ENCODE measurements around the gene CYLD. TPM values are rescaled to one million over a fixed set of nuclear protein-coding genes. Genes with fewer than 3 reads are reported as not detected.

CYLD gene
- total and polyA plus RNA-seq, 2 experiments from 2014 or later = 6.9 to 30.9 TPM

DNA sequence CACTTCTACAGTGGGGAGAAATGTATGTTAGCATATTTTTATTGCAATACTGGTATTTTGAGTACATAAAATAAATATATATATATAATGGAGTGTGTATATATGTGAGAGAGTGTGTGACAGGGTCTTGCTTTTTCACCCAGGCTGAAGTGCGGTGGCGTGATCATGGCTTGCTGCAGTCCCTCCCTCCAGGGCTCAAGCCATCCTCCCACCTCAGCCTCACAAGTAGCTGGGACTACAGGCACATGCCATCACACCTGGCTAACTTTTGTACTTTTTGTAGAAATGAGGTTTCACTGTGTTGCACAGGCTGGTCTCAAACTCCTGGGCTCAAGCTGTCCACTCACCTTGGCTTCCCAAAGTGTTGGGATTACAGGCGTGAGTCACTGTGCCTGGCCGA, 4.1 kb downstream of the CYLD start:
- no peak overlapping the region for H3K27ac Mint-ChIP-seq
- no peaks in the 10 kb centered on the region for H3K36me3 ChIP-seq (ENCODE audit: insufficient read depth)
- no peaks in the 10 kb centered on the region; the same call in 2 of the 3 replicates for H3K9me3 Mint-ChIP-seq
- H3K27me3 ChIP-seq (ENCODE audit: insufficient read depth) = no peaks in the 10 kb centered on the region
- H3K4me1 ChIP-seq (ENCODE audit: insufficient read depth) = peaks cover 30% of the 10 kb centered on the region
- H2AFZ ChIP-seq = no peak overlapping the region
- H3K36me3 Mint-ChIP-seq (ENCODE audit: low read depth) = peaks cover 3% of the 10 kb centered on the region; the same call in 1 of the 3 replicates
- DNase-seq (ENCODE audit: low spot score) (no peak), ATAC-seq (no peak)
- no peaks in the 10 kb centered on the region for H3K9me2 ChIP-seq (ENCODE audit: insufficient read depth)
- H3F3A ChIP-seq (replicated peaks; ENCODE audit: low read depth) = no peaks in the 10 kb centered on the region
- no peak for TF ChIP-seq JUNB (IDR thresholded peaks at IDR 0.05; ENCODE audit: unreplicated experiment)
- no peak for TF ChIP-seq POLR2AphosphoS5 (IDR thresholded peaks at IDR 0.05; ENCODE audit: low read depth)
- no peak for TF ChIP-seq EZH2 (IDR thresholded peaks at IDR 0.05; ENCODE audit: low read depth, unreplicated experiment)
- TF ChIP-seq EZH2phosphoT487 (IDR thresholded peaks at IDR 0.05; ENCODE audit: unreplicated experiment) = no peak
- TF ChIP-seq, protein P1, sequence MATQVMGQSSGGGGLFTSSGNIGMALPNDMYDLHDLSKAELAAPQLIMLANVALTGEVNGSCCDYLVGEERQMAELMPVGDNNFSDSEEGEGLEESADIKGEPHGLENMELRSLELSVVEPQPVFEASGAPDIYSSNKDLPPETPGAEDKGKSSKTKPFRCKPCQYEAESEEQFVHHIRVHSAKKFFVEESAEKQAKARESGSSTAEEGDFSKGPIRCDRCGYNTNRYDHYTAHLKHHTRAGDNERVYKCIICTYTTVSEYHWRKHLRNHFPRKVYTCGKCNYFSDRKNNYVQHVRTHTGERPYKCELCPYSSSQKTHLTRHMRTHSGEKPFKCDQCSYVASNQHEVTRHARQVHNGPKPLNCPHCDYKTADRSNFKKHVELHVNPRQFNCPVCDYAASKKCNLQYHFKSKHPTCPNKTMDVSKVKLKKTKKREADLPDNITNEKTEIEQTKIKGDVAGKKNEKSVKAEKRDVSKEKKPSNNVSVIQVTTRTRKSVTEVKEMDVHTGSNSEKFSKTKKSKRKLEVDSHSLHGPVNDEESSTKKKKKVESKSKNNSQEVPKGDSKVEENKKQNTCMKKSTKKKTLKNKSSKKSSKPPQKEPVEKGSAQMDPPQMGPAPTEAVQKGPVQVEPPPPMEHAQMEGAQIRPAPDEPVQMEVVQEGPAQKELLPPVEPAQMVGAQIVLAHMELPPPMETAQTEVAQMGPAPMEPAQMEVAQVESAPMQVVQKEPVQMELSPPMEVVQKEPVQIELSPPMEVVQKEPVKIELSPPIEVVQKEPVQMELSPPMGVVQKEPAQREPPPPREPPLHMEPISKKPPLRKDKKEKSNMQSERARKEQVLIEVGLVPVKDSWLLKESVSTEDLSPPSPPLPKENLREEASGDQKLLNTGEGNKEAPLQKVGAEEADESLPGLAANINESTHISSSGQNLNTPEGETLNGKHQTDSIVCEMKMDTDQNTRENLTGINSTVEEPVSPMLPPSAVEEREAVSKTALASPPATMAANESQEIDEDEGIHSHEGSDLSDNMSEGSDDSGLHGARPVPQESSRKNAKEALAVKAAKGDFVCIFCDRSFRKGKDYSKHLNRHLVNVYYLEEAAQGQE (IDR thresholded peaks at IDR 0.05; ENCODE audit: unreplicated experiment) = no peak
- TF ChIP-seq ZNF114 (CRISPR knock-in tag; IDR thresholded peaks at IDR 0.05) = no peak
- TF ChIP-seq, protein P2, sequence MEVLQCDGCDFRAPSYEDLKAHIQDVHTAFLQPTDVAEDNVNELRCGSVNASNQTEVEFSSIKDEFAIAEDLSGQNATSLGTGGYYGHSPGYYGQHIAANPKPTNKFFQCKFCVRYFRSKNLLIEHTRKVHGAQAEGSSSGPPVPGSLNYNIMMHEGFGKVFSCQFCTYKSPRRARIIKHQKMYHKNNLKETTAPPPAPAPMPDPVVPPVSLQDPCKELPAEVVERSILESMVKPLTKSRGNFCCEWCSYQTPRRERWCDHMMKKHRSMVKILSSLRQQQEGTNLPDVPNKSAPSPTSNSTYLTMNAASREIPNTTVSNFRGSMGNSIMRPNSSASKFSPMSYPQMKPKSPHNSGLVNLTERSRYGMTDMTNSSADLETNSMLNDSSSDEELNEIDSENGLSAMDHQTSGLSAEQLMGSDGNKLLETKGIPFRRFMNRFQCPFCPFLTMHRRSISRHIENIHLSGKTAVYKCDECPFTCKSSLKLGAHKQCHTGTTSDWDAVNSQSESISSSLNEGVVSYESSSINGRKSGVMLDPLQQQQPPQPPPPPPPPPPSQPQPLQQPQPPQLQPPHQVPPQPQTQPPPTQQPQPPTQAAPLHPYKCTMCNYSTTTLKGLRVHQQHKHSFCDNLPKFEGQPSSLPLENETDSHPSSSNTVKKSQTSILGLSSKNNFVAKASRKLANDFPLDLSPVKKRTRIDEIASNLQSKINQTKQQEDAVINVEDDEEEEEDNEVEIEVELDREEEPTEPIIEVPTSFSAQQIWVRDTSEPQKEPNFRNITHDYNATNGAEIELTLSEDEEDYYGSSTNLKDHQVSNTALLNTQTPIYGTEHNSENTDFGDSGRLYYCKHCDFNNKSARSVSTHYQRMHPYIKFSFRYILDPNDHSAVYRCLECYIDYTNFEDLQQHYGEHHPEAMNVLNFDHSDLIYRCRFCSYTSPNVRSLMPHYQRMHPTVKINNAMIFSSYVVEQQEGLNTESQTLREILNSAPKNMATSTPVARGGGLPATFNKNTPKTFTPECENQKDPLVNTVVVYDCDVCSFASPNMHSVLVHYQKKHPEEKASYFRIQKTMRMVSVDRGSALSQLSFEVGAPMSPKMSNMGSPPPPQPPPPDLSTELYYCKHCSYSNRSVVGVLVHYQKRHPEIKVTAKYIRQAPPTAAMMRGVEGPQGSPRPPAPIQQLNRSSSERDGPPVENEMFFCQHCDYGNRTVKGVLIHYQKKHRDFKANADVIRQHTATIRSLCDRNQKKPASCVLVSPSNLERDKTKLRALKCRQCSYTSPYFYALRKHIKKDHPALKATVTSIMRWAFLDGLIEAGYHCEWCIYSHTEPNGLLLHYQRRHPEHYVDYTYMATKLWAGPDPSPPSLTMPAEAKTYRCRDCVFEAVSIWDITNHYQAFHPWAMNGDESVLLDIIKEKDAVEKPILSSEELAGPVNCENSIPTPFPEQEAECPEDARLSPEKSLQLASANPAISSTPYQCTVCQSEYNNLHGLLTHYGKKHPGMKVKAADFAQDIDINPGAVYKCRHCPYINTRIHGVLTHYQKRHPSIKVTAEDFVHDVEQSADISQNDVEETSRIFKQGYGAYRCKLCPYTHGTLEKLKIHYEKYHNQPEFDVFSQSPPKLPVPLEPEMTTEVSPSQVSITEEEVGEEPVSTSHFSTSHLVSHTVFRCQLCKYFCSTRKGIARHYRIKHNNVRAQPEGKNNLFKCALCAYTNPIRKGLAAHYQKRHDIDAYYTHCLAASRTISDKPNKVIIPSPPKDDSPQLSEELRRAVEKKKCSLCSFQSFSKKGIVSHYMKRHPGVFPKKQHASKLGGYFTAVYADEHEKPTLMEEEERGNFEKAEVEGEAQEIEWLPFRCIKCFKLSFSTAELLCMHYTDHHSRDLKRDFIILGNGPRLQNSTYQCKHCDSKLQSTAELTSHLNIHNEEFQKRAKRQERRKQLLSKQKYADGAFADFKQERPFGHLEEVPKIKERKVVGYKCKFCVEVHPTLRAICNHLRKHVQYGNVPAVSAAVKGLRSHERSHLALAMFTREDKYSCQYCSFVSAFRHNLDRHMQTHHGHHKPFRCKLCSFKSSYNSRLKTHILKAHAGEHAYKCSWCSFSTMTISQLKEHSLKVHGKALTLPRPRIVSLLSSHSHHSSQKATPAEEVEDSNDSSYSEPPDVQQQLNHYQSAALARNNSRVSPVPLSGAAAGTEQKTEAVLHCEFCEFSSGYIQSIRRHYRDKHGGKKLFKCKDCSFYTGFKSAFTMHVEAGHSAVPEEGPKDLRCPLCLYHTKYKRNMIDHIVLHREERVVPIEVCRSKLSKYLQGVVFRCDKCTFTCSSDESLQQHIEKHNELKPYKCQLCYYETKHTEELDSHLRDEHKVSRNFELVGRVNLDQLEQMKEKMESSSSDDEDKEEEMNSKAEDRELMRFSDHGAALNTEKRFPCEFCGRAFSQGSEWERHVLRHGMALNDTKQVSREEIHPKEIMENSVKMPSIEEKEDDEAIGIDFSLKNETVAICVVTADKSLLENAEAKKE (CRISPR knock-in tag; IDR thresholded peaks at IDR 0.05) = no peak
- no peak for TF ChIP-seq CREB1 (CRISPR knock-in tag; IDR thresholded peaks at IDR 0.05; ENCODE audit: low read depth)
- TF ChIP-seq, protein P3, sequence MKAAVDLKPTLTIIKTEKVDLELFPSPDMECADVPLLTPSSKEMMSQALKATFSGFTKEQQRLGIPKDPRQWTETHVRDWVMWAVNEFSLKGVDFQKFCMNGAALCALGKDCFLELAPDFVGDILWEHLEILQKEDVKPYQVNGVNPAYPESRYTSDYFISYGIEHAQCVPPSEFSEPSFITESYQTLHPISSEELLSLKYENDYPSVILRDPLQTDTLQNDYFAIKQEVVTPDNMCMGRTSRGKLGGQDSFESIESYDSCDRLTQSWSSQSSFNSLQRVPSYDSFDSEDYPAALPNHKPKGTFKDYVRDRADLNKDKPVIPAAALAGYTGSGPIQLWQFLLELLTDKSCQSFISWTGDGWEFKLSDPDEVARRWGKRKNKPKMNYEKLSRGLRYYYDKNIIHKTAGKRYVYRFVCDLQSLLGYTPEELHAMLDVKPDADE (IDR thresholded peaks at IDR 0.05) = no peak
- TF ChIP-seq, protein P4, sequence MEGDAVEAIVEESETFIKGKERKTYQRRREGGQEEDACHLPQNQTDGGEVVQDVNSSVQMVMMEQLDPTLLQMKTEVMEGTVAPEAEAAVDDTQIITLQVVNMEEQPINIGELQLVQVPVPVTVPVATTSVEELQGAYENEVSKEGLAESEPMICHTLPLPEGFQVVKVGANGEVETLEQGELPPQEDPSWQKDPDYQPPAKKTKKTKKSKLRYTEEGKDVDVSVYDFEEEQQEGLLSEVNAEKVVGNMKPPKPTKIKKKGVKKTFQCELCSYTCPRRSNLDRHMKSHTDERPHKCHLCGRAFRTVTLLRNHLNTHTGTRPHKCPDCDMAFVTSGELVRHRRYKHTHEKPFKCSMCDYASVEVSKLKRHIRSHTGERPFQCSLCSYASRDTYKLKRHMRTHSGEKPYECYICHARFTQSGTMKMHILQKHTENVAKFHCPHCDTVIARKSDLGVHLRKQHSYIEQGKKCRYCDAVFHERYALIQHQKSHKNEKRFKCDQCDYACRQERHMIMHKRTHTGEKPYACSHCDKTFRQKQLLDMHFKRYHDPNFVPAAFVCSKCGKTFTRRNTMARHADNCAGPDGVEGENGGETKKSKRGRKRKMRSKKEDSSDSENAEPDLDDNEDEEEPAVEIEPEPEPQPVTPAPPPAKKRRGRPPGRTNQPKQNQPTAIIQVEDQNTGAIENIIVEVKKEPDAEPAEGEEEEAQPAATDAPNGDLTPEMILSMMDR (conservative IDR thresholded peaks at IDR 0.05; ENCODE audit: low read depth in 2 of 2) = no peak
- no peak for TF ChIP-seq NANOG (IDR thresholded peaks at IDR 0.05; ENCODE audit: borderline replicate concordance)
- H3K4me3 Mint-ChIP-seq = no peak overlapping the region
- H3K27me3 Mint-ChIP-seq (ENCODE audit: insufficient read depth, low read depth, poor library complexity) = peaks cover 2% of the 10 kb centered on the region
- H3K4me2 ChIP-seq = no peak overlapping the region
- H3K79me2 ChIP-seq (replicated peaks; ENCODE audit: insufficient read depth) = no peaks in the 10 kb centered on the region
- H3K4me1 Mint-ChIP-seq = peaks cover 37% of the 10 kb centered on the region
- H3K27ac ChIP-seq (ENCODE audit: low read depth) = no peak overlapping the region
- H4K20me1 ChIP-seq (replicated peaks; ENCODE audit: insufficient read depth) = no peaks in the 10 kb centered on the region
- H3K4me3 ChIP-seq = no peak overlapping the region

Measured in GM23338 (cell line).